HG03066 (cell line): ENCODE results near the gene MCM10.
"Not testable (repeated sequence)": the region's sequence is repeated elsewhere in the genome, so short reads cannot be mapped to it uniquely, and the experiment has no call there.

ENCODE experiments used
- ATAC-seq: cut with Tn5 transposase; IDR thresholded peaks from one replicate; pipeline ENCODE4 v1.9.1; 2021; ENCODE audit warnings: low read depth; ENCODE audit not compliant: unreplicated experiment

MCM10 gene

DNA sequence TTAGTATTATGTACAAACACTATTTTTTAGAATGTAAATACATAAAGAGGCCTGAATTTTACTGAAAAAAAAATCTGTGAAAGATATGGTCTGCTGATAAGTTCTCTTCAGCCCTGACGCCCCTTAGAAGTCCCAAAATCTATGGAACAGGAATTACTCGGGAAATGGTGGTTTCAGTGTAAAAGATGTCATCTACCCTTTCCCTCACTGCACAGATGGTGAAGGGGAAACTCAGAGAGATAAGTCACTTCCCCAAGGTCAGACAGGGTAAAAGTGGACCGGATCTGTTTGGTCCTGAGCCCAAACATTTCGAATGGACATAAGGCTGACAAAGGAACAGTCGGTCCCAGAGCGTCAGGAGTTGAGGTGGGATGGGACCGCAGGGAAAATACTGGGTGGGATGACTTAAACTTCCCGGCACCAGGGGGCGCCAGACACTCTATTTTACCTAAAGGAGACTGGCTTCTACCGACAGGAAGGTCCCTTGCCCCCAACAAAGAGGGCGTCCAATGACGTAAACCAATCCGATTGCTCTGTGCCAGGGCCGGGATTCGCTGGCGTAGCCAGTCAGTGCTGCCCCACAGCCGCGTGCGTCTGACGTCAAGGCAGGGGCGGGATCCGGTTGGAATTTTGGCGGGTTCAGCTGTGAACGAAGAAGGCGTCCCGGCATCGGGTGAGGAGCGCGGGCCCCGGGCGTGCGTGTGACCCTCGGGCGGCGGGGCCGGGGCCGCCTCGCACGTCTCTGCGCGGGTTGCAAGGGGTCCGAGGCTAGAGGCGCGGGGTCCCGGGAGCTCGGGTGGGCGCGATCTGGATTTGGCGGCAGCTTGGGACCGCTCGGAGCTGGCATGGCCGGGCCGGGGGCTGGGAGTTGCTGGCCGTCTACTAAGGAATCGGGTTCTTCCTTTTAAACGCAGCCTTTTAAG is at the start of gene MCM10:
TSS of gene MCM10 (plus strand) at position 625 of the 923 bp plus-strand sequence. CDS start 2,645 bp downstream, outside the sequence.
- peak; percentile 100 for ATAC-seq

DNA sequence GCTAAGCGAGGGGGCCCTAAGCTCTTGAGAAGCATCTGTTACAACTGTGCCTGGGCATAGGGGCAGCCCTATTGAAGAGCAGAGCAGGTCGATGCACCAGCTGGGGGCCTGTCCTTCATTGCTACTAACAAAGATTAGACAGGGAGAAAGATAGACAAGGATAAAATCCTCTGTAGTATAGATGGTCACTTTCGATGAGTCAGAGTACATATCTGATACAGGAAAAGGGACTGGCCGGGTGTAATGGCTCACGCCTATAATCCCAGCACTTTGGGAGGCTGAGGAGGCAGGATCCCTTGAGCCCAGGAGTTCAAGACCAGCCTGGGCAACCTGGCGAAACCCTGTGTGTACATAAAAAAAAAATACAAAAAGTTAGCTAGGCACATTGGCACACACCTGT is 47.8 kb upstream of the MCM10 start:
- ATAC-seq: no peak

DNA sequence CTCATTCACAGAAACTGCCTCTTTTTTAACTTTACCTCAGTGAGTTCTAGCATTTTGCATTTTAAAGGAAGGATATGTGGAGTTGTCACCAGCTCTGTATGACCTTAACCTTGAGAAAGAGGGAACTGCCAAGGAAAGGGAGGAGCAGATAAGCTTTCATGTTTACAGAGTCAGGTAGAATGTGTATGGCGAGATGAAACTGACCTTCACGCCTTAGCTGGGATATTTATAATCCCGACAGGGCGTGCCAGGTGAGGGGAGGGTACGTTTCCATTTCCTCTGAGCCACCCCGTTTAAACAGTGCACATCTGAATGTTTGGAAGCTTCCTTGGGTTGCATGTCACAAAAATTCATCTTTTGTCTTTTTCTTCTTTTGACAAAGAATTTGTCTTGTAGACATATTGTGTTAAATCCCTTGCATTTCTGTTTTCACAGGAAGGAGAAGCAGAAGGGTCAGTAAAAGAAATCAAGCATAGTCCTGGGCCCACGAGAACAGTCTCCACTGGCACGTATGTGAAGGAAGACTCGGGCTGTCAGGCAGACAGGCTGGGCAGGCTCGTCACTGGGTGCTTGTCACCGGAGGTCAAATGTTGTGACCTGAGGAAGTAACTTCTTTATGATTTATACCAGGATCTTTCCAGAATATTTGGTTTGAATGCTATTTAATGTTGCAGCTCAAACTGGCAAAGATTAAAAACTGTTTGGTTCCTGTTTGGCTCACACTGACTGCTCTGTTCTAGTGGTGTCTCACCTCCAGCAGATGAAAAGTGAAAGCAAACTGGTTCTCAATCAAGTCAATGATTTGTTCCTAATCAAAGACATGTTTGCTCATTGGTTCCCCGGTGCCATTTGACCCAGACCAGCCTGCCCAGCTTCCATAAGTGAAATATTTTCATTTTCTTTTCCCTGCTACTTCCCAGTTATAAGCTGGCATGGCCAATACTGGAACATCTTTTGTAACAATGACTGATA is 45.2 kb upstream of the MCM10 start:
- ATAC-seq: no peak

DNA sequence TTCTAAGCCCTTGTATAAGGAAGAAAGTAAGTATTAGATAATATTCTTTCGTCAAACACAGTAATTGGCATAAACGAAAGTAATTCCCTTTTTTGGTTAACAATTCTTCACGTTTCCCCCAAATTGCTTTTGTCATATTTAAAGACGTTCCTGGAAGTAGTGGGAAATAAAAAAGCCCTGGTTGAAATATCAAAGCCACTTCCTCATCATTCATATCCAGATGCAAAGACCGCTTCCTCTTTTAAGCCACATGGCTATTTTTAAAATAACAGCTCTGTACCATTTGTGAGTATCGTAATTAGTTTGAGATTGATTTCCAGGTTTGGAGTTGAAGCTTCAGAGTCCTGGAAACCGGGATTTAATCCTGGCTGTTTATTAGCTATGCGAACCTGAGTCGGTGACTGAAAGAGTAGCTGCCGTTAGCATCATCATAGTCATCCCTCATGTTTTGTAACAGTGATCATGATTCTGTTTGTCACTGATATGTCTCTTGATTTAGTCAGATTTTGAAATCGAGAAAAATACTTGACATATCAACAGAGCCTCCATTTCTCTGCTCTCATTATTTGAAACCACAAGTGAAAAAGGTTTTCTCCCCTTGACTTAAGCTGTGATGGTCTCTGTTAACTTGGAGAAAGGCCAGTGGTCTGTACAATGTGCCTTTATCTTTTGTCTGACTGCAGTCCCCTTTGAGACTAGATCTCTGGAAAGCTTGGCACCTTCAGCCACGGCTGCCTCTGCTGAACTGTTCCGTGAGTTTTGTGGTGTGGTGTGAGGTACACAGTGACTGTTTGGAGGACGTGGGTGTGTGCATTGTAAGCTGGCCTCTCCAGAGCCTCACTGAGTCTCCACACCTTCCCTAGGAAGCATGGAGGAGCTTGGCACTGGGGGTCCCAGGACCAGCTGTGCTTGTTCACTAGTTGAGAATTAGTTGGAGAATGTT is 43.2 kb upstream of the MCM10 start:
- ATAC-seq: no peak

DNA sequence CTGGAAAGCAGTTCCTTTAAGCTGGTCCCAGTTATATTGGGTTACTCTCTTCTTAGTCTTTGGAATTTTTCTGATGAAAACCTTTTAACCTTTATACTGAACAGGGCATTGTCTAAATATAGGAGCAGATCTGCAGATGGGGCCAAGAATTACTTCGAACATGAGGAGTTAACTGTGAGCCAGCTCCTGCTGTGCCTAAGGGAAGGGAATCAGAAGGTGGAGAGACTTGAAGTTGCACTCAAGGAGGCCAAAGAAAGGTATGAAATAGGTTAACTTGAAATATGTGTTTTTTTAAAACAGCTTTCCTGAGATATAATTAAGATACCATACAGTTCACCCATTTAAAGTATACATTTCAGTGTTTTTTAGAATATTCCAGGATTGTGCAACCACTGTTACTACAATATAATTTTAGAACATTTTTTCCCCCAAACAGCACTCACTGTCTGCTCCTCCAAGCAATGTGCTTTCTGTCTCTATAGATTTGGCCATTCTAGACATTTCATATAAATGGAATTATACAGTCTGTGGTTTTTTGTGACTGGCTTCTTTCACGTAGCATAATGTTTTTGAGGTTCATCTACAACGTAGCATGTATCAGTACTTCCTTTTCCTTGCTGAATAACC is 42.5 kb upstream of the MCM10 start:
- no peak for ATAC-seq

DNA sequence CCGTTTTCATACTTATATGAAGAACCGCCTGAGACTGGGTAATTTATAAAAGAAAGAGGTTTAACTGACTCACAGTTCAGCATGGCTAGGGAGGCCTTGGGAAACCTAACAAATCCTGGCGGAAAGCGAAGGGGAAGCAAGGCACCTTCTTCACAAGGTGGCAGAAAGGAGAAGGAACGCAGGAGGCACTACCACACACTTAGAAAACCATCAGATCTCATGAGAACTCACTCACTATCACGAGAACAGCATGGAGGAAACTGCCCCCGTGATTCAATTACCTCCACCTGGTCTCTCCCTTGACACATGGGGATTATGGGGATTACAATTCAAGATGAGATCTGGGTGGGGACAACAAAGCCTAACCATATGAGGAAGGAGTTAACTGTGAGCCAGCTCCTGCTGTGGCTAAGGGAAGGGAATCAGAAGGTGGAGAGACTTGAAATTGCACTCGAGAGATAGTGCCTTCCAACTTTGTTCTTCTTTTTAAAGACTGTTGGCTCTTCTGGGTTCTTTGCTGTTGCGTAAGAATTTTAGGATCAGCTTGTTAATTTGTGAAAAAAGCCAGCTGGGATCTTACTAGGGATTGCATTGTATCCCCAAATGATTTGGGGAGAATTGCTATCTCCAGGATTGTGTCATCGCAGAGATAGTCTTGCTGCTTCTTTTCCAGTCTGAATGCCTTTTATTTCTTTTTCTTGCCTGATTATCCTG is 40.4 kb upstream of the MCM10 start:
- no peak for ATAC-seq

DNA sequence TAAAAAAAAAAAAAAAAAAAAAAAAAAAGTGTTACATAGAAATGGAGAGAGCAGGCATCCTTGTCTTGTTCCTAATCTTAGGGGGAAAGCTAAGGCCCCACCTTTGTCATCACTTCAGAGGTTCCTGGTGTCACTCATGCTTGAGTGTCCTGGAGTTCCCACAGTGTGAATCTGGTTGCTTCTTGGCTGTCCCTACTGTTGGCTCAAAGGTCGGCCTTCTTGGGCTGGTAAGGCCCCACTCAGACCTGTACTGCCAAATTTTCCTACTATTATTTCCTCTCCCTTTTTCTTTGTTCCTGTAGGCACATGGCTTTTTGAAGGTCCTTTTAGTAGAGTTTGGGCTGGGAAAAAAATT is 39.9 kb upstream of the MCM10 start:
- no peak for ATAC-seq

DNA sequence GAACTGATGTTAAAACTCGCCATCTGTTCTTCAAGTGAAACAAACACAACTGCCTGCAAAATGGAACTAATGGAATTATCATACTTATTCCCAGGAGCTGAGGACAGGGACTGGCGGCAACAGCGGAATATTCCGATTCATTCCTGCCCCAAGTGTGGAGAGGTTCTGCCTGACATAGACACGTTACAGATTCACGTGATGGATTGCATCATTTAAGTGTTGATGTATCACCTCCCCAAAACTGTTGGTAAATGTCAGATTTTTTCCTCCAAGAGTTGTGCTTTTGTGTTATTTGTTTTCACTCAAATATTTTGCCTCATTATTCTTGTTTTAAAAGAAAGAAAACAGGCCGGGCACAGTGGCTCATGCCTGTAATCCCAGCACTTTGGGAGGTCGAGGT is 24.7 kb upstream of the MCM10 start:
- no peak for ATAC-seq

DNA sequence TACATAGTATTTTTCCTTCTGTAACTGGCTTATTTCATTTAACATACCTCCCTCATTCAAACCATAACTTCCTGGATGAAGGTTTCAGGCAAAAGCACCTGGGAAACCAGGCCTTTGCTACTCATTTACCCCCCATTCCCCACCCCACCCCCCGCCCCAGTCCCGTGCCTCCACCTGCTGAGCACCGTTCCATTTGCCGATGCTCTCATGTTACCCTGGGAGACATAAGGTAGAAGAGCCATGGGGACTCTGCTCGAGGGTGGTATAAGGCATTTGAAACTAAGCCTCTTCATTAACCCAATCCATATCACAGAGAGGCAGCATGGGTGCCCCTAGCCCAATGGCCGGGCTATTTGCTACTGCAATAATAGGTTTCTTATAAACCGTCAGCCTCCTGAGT is 22.2 kb upstream of the MCM10 start:
- no peak for ATAC-seq

DNA sequence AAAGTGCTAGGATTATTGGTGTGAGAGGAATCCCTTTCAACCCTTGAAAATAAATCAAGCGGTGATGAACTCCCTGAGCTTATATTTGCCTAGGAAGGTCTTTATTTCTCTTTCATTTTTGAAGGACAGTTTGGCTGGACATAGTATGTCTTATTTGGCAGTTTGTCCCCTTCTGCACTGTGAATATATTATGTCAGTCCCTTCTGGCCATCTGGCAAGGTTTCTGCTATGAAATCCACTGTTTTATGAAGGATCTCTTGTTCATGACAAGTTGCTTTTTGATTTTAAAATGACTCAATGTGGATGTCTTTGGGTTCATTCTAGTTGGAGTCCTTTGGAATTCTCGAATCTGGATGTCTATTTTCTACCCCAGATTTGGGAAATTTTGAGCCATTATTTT is 21.7 kb upstream of the MCM10 start:
- ATAC-seq: no peak

DNA sequence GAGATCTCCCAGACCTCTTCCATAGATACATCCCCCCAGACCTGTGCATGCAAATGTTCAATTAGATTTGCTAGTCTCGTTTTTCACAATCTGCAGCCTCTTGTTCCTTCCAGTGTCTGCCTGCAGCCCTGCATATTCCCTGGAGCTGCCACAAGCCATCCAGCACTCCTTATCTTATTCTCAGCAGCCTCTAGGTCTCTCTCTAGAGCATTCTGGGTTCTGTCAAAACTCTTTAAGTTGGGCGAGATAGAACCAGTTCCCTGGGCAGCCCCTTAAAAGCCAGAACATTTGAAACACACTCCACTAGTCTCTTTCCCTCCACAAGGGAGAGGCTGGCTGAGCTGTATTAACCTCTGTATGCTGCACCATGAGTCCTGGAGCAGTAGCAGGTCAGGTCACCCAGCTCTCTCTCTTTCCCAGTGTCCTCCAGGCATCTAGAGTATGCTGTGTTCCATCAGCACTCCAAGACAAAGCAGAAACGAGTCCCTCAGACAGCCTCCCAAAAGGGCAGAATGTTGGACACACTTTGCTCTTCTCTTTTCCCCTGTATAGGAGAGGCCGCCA is 20.6 kb upstream of the MCM10 start:
- no peak for ATAC-seq

DNA sequence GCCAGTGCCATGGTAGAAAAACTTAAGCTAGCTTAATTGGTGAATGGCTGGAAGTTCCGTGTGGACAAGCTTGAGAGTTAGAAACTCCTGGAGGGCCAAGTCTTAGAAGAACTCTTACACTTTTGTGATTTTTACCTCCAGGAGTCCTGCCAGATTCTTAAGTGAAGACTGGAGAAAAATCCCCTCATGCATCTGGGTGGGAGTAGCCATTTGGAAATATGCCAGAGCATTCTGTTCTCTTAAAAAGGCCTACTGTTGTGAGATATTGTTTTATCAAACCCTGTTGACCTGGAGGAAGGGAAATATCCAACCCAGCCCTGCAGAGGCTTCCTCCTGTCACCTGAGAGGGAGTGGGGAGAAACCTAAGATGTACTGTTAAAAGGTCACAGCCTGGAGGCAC is 17.6 kb upstream of the MCM10 start:
- ATAC-seq: no peak

DNA sequence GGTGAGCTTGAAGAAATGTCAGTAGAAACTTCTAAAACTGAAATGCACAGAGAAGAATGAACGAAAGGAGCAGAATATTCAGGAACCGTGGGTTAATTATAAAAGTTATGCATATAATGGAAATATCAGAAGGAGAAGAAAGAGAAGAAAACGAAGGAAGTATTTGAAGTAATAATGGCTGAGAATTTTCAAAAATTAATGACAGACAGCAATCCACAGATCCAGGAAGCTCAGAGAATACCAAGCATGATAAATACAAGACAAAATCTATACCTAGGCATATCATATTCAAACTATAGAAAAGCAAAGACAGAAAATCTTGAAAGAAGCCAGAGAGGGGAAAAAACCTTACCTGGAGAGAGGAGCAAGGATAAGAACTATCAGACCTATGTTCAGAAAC is 16.5 kb upstream of the MCM10 start:
- ATAC-seq: no peak

DNA sequence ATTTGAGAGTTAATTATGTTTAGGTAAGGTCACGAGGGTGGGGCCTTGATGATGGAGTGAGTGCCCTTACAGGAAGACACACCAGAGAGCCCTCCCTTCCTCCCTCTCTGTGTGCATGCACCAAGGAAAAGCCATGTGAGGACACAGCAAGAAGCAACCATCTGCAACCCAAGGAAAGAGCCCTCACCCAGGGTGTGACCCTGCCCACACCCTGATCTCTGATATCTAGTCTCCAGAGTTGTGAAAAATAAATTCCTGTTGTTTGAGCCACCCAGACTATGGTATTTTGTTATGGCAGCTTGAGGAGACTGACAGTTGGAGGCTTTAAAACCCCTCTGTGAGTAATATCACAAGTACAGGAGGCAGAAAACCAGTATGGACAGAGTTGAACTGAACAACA is 15.0 kb upstream of the MCM10 start:
- no peak for ATAC-seq

DNA sequence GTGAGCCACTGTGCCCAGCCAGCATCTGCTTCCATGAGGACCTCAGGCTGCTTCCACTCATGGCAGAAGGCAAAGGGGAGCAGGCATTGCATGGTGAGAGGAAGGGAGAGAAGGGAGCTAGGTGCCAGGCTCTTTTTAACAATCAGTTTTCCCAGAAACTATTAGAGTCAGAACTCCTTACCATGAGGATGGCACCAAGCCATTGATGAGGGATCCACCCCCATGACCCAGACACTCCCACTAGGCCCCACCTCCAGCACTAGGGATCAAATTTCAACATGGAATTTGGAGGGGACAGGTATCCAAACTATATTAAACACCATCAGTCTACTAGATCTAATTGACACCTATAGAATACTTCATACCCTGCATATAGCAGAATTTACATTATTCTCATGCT is 14.2 kb upstream of the MCM10 start:
- ATAC-seq: no peak

DNA sequence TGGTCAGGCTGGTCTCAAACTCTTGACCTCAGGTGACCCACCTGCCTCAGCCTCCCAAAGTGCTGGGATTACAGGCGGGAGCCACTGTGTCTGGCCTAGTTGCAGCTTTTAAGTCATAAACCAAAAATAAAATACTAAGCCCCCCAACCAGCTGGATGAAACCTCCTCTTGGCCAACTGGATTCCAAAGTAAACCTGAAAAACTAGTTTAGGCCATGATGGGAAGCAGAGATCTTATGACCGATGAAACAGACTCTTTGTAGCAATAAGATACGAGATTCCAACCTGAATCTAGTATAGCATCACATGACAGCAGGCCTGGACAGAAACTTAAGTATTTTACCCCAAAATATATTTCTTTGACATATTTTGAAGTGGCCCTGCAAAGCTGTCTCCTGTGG is 9.1 kb upstream of the MCM10 start:
- no peak for ATAC-seq

DNA sequence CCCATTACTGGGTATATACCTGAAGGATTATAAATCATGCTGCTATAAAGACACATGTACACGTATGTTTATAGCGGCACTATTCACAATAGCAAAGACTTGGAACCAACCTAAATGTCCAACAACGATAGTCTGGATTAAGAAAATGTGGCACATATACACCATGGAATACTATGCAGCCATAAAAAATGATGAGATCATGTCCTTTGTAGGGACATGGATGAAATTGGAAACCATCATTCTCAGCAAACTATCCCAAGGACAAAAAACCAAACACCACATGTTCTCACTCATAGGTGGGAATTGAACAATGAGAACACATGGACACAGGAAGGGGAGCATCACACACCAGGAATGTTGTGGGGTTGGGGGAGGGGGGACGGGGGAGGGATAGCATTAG is 5.5 kb upstream of the MCM10 start:
- ATAC-seq: not testable (repeated sequence)

DNA sequence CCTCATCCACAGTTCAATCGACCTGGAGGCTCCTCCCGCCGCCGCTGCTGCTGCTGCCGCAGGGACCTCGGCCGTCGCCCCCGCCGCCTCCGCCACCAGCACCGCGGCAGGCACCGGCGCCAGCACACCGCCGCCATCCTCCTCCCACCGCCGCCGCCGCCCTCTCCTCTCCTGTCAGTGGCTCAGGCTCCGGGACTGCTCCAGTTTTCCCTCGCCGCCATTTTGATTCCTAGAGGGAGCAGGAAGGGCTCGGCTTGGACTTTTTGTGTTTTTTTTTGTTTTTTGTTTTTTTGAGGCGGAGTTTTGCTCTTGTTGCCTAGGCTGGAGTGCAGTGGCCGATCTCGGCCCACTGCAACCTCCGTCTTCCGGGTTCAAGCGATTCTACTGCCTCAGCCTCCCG is 3.0 kb upstream of the MCM10 start:
- ATAC-seq: no peak

DNA sequence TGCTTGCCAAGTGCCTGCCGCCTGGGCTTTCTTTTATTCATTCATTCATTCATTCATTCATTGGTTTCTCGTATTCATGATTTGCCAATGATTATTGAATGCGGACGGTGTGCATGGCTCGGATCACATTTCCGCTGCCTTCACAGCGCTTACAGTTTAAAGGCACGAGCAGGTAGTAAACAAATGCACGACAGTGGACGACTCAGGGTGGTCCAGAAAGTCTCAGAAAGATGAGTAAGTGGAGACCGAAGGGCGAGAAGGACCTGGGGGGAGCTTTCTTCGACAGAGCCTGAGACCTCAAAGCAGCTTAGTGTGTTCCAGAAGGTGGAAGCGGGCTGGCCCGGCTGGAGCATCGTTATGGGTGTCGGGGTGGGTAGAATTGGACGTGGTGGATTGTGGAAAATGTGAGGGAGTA is 506 bp downstream of the MCM10 start:
- no peak for ATAC-seq
